PC-3 (cell line): Measurements from ENCODE around the gene C3orf38. TPM values are rescaled to one million over a fixed set of nuclear protein-coding genes. Genes with fewer than 3 reads are reported as not detected.

Experiments used
- ATAC-seq: fragments of 200-7000 bp; cut with Tn5 transposase; 2 replicates; pipeline ENCODE4 v1.9.1; 2020; ENCODE audit warnings: mild to moderate bottlenecking, moderate library complexity
- BruUV-seq: library from RNA; stranded (reverse); fragments of 400-500 nt; replicated peaks from 2 replicates; lab custom pipeline; 2021; lab: Mats Ljungman, UMichigan
- CTCF ChIA-PET: fragments of 300-600 bp; sonication (Branson Sonifier 250); formaldehyde crosslinking; loops from one replicate; lab custom pipeline; 2022; ENCODE audit warnings: antibody characterized with exemption; lab: Charles Lee
- POLR2A ChIA-PET: fragments of 300-600 bp; sonication (Branson Sonifier 250); formaldehyde crosslinking; loops from one replicate; lab custom pipeline; 2022; ENCODE audit warnings: antibody characterized with exemption; ENCODE audit not compliant: unreplicated experiment; lab: Charles Lee
- DNase-seq: peaks from one replicate; pipeline ENCODE4 v3.0.0-alpha.2; 2015
- H2AFZ ChIP-seq: fragments of 300-600 bp; sonication (generic); 2 replicates; pipeline ENCODE4 v1.6.0; 2016; ENCODE audit warnings: antibody characterized with exemption, low read length
- H3F3A ChIP-seq: fragments of 300-600 bp; sonication (generic); one replicate; pipeline ENCODE4 v1.6.0; 2017; ENCODE audit warnings: antibody characterized with exemption, low read length, control low read depth, mild to moderate bottlenecking; ENCODE audit not compliant: unreplicated experiment
- H3K27ac ChIP-seq: fragments of 300-600 bp; sonication (generic); 2 replicates; pipeline ENCODE4 v1.5.1; 2016; ENCODE audit warnings: mild to moderate bottlenecking, low read length
- H3K27me3 ChIP-seq: fragments of 300-600 bp; sonication (generic); 2 replicates; pipeline ENCODE4 v1.6.1; 2016; ENCODE audit warnings: low read length, mixed read lengths
- H3K36me3 ChIP-seq: fragments of 300-600 bp; sonication (generic); 2 replicates; pipeline ENCODE4 v1.6.1; 2016; ENCODE audit warnings: low read depth, mixed run types, low read length, mixed read lengths
- H3K4me1 ChIP-seq: fragments of 300-600 bp; sonication (generic); 2 replicates; pipeline ENCODE4 v1.5.1; 2016; ENCODE audit warnings: low read length; ENCODE audit not compliant: insufficient read depth
- H3K4me2 ChIP-seq: fragments of 300-600 bp; sonication (generic); 2 replicates; pipeline ENCODE4 v1.6.0; 2016; ENCODE audit warnings: low read length
- H3K4me3 ChIP-seq: fragments of 300-600 bp; sonication (generic); 2 replicates; pipeline ENCODE4 v1.5.1; 2016; ENCODE audit warnings: mild to moderate bottlenecking, low read length, mixed read lengths
- H3K79me2 ChIP-seq: fragments of 300-600 bp; sonication (generic); 2 replicates; pipeline ENCODE4 v1.6.1; 2017; ENCODE audit warnings: low read length, mixed read lengths
- H3K9ac ChIP-seq: fragments of 300-600 bp; sonication (generic); 2 replicates; pipeline ENCODE4 v1.6.0; 2016; ENCODE audit warnings: mild to moderate bottlenecking, low read length
- H3K9me2 ChIP-seq: fragments of 300-600 bp; sonication (generic); replicated peaks from 2 replicates; pipeline ENCODE4 v1.6.1; 2016; ENCODE audit warnings: mixed run types, low read length, mixed read lengths
- H3K9me3 ChIP-seq: fragments of 300-600 bp; sonication (generic); 2 replicates; pipeline ENCODE4 v1.6.1; 2016; ENCODE audit warnings: low read length, mixed read lengths
- H4K20me1 ChIP-seq: fragments of 300-600 bp; sonication (generic); 2 replicates; pipeline ENCODE4 v1.6.1; 2016; ENCODE audit warnings: low read length, mixed read lengths
- EZH2 ChIP-seq: fragments of 300-600 bp; sonication (generic); IDR thresholded peaks from one replicate; pipeline ENCODE4 v1.6.1; 2017; ENCODE audit warnings: antibody characterized with exemption, mild to moderate bottlenecking, low read length; ENCODE audit not compliant: unreplicated experiment
- EZH2phosphoT487 ChIP-seq: fragments of 300-600 bp; sonication (generic); IDR thresholded peaks from 2 replicates; pipeline ENCODE4 v1.6.1; 2018; ENCODE audit warnings: mild to moderate bottlenecking, antibody characterized with exemption, low read length, borderline replicate concordance
- intact Hi-C: fragments of 100-400 bp; cut with micrococcal nuclease; formaldehyde crosslinking; loops from 2 replicates; pipeline ENCODE4 v1.9.0; 2023
- total RNA-seq: library from RNA; depleted of rRNA; stranded (reverse); fragments of >200 nt; gene quantifications from 2 replicates; pipeline ENCODE4 v1.2.3, GENCODE V29; 2014
- TF ChIP-seq, protein P1 (sequence below): fragments of 300-600 bp; sonication (generic); conservative IDR thresholded peaks from 2 replicates; pipeline ENCODE4 v1.5.1; 2017; ENCODE audit warnings: antibody characterized with exemption, low read depth, mild to moderate bottlenecking, low read length

Gene C3orf38
- total RNA-seq, 1 experiment from 2014 or later = 24.3 TPM

DNA sequence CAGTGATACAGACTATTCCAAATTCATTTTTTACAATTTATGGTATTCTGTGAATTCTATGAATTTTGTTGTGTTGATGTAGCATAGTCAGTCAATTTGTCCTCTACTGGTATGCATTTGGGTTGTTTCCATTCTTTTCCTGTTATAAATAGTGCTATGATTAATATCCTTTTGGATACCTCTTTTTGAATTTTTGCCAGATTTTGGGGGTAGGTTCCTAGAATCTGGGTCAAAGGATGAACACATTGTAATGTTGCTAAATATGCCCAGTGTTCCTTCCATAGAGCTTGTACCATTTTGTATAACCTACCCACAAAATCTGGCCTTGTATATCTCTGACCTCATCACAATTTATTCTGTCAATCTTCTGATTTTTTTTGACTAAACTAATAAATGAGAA is 44.4 kb upstream of the C3orf38 start:
- POLR2A ChIA-PET = no interaction called here
- no peaks in the 10 kb centered on the region for H4K20me1 ChIP-seq

DNA sequence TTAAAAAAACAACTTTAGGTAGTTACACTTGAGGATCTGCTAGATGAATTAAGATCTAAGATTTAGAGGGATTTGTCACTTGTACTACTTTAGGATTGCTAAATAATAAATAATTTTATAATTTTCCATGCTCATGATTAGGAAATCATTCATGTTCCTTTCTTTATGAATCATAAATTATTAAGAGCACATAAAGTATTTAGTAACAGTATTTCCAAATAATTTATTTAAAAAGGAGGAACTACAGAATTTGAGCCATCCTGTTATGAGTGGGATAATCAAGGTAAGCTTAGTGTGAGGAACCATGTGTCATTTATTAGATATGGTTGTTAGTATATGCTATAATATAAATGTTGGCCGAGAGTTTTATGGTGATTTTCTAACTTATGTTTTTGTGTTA is 37.5 kb upstream of the C3orf38 start:
- H2AFZ ChIP-seq = no peak overlapping the region
- BruUV-seq = no TSS peak
- no peak overlapping the region for H3K27ac ChIP-seq
- H3K79me2 ChIP-seq = peaks cover 5% of the 10 kb centered on the region; the same call in 1 of the 2 replicates
- no peak overlapping the region for H3K9ac ChIP-seq
- no peak for DNase-seq
- H3K36me3 ChIP-seq = peaks cover 6% of the 10 kb centered on the region; the same call in 1 of the 2 replicates
- ChIA-PET CTCF (no interaction called here), POLR2A (no interaction called here)
- H4K20me1 ChIP-seq = no peaks in the 10 kb centered on the region
- no peaks in the 10 kb centered on the region for H3F3A ChIP-seq
- no peak overlapping the region for H3K4me3 ChIP-seq
- no peaks in the 10 kb centered on the region for H3K9me2 ChIP-seq
- TF ChIP-seq EZH2phosphoT487 = no peak
- TF ChIP-seq, protein P1, sequence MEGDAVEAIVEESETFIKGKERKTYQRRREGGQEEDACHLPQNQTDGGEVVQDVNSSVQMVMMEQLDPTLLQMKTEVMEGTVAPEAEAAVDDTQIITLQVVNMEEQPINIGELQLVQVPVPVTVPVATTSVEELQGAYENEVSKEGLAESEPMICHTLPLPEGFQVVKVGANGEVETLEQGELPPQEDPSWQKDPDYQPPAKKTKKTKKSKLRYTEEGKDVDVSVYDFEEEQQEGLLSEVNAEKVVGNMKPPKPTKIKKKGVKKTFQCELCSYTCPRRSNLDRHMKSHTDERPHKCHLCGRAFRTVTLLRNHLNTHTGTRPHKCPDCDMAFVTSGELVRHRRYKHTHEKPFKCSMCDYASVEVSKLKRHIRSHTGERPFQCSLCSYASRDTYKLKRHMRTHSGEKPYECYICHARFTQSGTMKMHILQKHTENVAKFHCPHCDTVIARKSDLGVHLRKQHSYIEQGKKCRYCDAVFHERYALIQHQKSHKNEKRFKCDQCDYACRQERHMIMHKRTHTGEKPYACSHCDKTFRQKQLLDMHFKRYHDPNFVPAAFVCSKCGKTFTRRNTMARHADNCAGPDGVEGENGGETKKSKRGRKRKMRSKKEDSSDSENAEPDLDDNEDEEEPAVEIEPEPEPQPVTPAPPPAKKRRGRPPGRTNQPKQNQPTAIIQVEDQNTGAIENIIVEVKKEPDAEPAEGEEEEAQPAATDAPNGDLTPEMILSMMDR = no peak
- no peak for TF ChIP-seq EZH2
- no peaks in the 10 kb centered on the region for H3K9me3 ChIP-seq
- ATAC-seq = no peak
- H3K27me3 ChIP-seq = no peaks in the 10 kb centered on the region
- H3K4me1 ChIP-seq = no peaks in the 10 kb centered on the region
- intact Hi-C loops = loop anchor here (5.0 to 10.0 kb wide), 2 partner anchors 80 to 847 kb away; no protein-coding TSS in a partner anchor
- no peak overlapping the region for H3K4me2 ChIP-seq

More for the DNA sequence above, 44.4 kb upstream of the C3orf38 start:
- H3K9me3 ChIP-seq = no peaks in the 10 kb centered on the region
- H3K4me3 ChIP-seq = no peak overlapping the region
- peaks cover 3% of the 10 kb centered on the region; the same call in 1 of the 2 replicates for H3K36me3 ChIP-seq
- H3K79me2 ChIP-seq = peaks cover 16% of the 10 kb centered on the region
- H3F3A ChIP-seq = no peaks in the 10 kb centered on the region
- H2AFZ ChIP-seq = no peak overlapping the region
- no peaks in the 10 kb centered on the region for H3K9me2 ChIP-seq
- CTCF ChIA-PET = no interaction called here
- ATAC-seq (no peak), DNase-seq (no peak)
- no peak overlapping the region for H3K27ac ChIP-seq
- H3K27me3 ChIP-seq = no peaks in the 10 kb centered on the region
- no peak for TF ChIP-seq EZH2phosphoT487
- no peak for TF ChIP-seq EZH2
- TF ChIP-seq, protein P1 = no peak
- no TSS peak for BruUV-seq
- no peak overlapping the region for H3K4me2 ChIP-seq
- 0 out of 2 replicates have a peak, but pooled peaks cover 5% of the 10 kb centered on the region for H3K4me1 ChIP-seq
- intact Hi-C loops = no loop called here
- no peak overlapping the region for H3K9ac ChIP-seq
